Measurements from ENCODE around the gene WDR20. TPM values are rescaled to one million over a fixed set of nuclear protein-coding genes. Genes with fewer than 3 reads are reported as not detected.

The WDR20 gene
- total and polyA plus RNA-seq, 10 of the 15 experiments (the other 5 are each of a cell fraction or from before 2014, with no cell fraction given): 9.1 to 25.9 (median 18.4) TPM

GRCh38 chr14:102221026-102221425 lies 81.3 kb downstream of the WDR20 start:
- H3K79me2 ChIP-seq (ENCODE audit: control insufficient read depth, insufficient read depth, low read length): no peaks in the 10 kb centered on the region
- 91% methylated on average over 7 of the region's 7 CpGs for WGBS (ENCODE audit: insufficient coverage, insufficient replicate concordance, low lambda C conversion rate, missing lambda C conversion rate)
- peaks cover 10% of the 10 kb centered on the region for H3K4me1 ChIP-seq (ENCODE audit: control insufficient read depth, insufficient read depth, low read length)
- H3K9ac ChIP-seq (ENCODE audit: control insufficient read depth, insufficient read depth, low read length): no peak overlapping the region
- ChIA-PET CTCF (interaction anchor here (0.6 to 0.9 kb wide), 2 partner anchors 33 to 128 kb away, joined by 4 to 5 read pairs; no protein-coding TSS in a partner anchor), POLR2A (no interaction called here), RAD21 (ENCODE audit: unreplicated experiment) (interaction anchor here (1.7 kb wide), 1 partner anchor 20 kb away, joined by 3 read pairs; no protein-coding TSS in a partner anchor), SMC1A (ENCODE audit: uncharacterized antibody, unreplicated experiment) (no interaction called here)
- H3K4me3 ChIP-seq: no peak overlapping the region
- intact Hi-C loops (cut with micrococcal nuclease; ENCODE audit: unreplicated experiment) (no loop called here), in situ Hi-C loops (cut with MboI) (no loop called here)
- no peaks in the 10 kb centered on the region; a peak in 3 of 4 replicates for H3K36me3 ChIP-seq (ENCODE audit: control insufficient read depth in 2 of 2, insufficient read depth in 2 of 2, low read length in 1 of 2)
- H4K20me1 ChIP-seq (ENCODE audit: control insufficient read depth, insufficient read depth): no peaks in the 10 kb centered on the region
- H3K27me3 ChIP-seq (replicated peaks in 1 of 2; ENCODE audit: control insufficient read depth in 2 of 2, insufficient read depth in 2 of 2, low read length in 1 of 2): no peaks in the 10 kb centered on the region
- H3K9me3 ChIP-seq (replicated peaks; ENCODE audit: control insufficient read depth, insufficient read depth, low read length): no peaks in the 10 kb centered on the region
- ATAC-seq: no peak
- FAIRE-seq: no peak
- H3K4me2 ChIP-seq (ENCODE audit: control insufficient read depth, insufficient read depth): no peak overlapping the region
- no peak overlapping the region for H2AFZ ChIP-seq (ENCODE audit: control insufficient read depth, low read depth, low read length)
- BruUV-seq (replicated peaks): no TSS peak
- no peak overlapping the region for H3K27ac ChIP-seq (ENCODE audit: control insufficient read depth, insufficient read depth)
- TF ChIP-seq PAX5 (IDR thresholded peaks at IDR 0.05; ENCODE audit: borderline replicate concordance, low read depth, low read length) (no peak), HDAC2 (IDR thresholded peaks at IDR 0.05) (no peak), CHD1 (IDR thresholded peaks at IDR 0.05; ENCODE audit: low read depth, low read length) (no peak), NFIC (IDR thresholded peaks at IDR 0.05; ENCODE audit: low read depth, low read length) (no peak), IRF4 (IDR thresholded peaks at IDR 0.05; ENCODE audit: low read depth, low read length) (no peak), NFYB (IDR thresholded peaks at IDR 0.05; ENCODE audit: insufficient read depth, low read depth, low read length) (no peak), NRF1 (conservative IDR thresholded peaks at IDR 0.05; ENCODE audit: low read depth, low read length) (no peak), POU2F2 (IDR thresholded peaks at IDR 0.05; ENCODE audit: borderline replicate concordance, low read depth, low read length) (no peak), BHLHE40 (IDR thresholded peaks at IDR 0.05; ENCODE audit: borderline replicate concordance in 1 of 2, low read depth in 2 of 2, low read length in 1 of 2) (no peak), E2F4 (IDR thresholded peaks at IDR 0.05; ENCODE audit: low read depth, low read length) (no peak), BMI1 (IDR thresholded peaks at IDR 0.05; ENCODE audit: borderline replicate concordance) (no peak), ESRRA (IDR thresholded peaks at IDR 0.05; ENCODE audit: low read length) (no peak), ZNF687 (IDR thresholded peaks at IDR 0.05) (no peak), RFX5 (IDR thresholded peaks at IDR 0.05; ENCODE audit: low read depth, low read length) (no peak), SKIL (IDR thresholded peaks at IDR 0.05; ENCODE audit: low read depth, poor library complexity, severe bottlenecking) (no peak), ZZZ3 (IDR thresholded peaks at IDR 0.05; ENCODE audit: control insufficient read depth, insufficient read length, low read depth) (no peak), POLR2AphosphoS2 (IDR thresholded peaks at IDR 0.05; ENCODE audit: low read depth, low read length) (no peak), HDGF (IDR thresholded peaks at IDR 0.05) (no peak), MXI1 (IDR thresholded peaks at IDR 0.05; ENCODE audit: low read depth, low read length) (no peak)
- DNase-seq (ENCODE audit: low read depth, low spot score): no peak

Data from GM12878 (cell line).